ENCODE data around the gene MRPL43. TPM values are rescaled to one million over a fixed set of nuclear protein-coding genes. Genes with fewer than 3 reads are reported as not detected.

The MRPL43 gene
- total RNA-seq, 4 donors from 2014 or later = 32.5 to 104 (median 77.1) TPM

GRCh38 chr10:101033276-101033675 is 46.0 kb upstream of the MRPL43 start:
- Histone ChIP-seq H3K4me3 (peak overlapping the region in 1 of 4 donors; percentile 76), H3K4me1 (peaks cover 10 to 29% (median 20%) of the 10 kb centered on the region in 4 donors), H3K9me3 (no peaks in the 10 kb centered on the region), H3K27me3 (no peaks in the 10 kb centered on the region), H3K36me3 (peaks cover 0 to 8% (median 3%) of the 10 kb centered on the region in 4 donors), H3K27ac (peak overlapping the region; percentile 91 to 97 (median 95))
- intact Hi-C loops (cut with DNase I; ENCODE audit: low total_unique reads) (no loop called here), in situ Hi-C loops (cut with MboI; ENCODE audit: low pct_ligation_motif_present in 1 of 4, low pct_unique_long_range_greater_than_20kb in 1 of 4, low sequenced_read_pairs in 3 of 4) (no loop called here)
- WGBS, 2 donors (ENCODE audit: low coverage in 1 of 2) = 75 to 100% methylated on average over 2 to 3 of the region's 3 CpGs
- DNase-seq = no peak
- TF ChIP-seq EP300 (IDR thresholded peaks at IDR 0.05; ENCODE audit: low read depth) = no peak
- no peak for TF ChIP-seq POLR2AphosphoS5 (IDR thresholded peaks at IDR 0.05)
- no peak for TF ChIP-seq CTCF (IDR thresholded peaks at IDR 0.05)
- no peak for TF ChIP-seq POLR2A (IDR thresholded peaks at IDR 0.05)

GRCh38 chr10:101032637-101033224 is 45.4 kb upstream of the MRPL43 start:
- 14% methylated on average over 6 of the region's 6 CpGs; no CpG with 5 or more reads in 1 of the 2 donors for WGBS, 2 donors (ENCODE audit: low coverage in 1 of 2)
- intact Hi-C loops (cut with DNase I; ENCODE audit: low total_unique reads) = no loop called here
- H3K4me1 ChIP-seq = peaks cover 10 to 29% (median 20%) of the 10 kb centered on the region in 4 donors

GRCh38 chr10:101031796-101032636 is 44.7 kb upstream of the MRPL43 start:
- H3K4me3 ChIP-seq = peak overlapping the region; percentile 50 to 76 (median 60)
- no peaks in the 10 kb centered on the region for H3K27me3 ChIP-seq
- no peaks in the 10 kb centered on the region for H3K9me3 ChIP-seq
- TF ChIP-seq CTCF (IDR thresholded peaks at IDR 0.05) (no peak), POLR2A (IDR thresholded peaks at IDR 0.05) (peak; percentile 59), EP300 (IDR thresholded peaks at IDR 0.05; ENCODE audit: low read depth) (no peak), POLR2AphosphoS5 (IDR thresholded peaks at IDR 0.05) (peak in 2 of 3 donors; percentile 60 to 63)
- in situ Hi-C loops (cut with MboI; ENCODE audit: low pct_ligation_motif_present in 1 of 4, low pct_unique_long_range_greater_than_20kb in 1 of 4, low sequenced_read_pairs in 3 of 4) = no loop called here
- 0% methylated on average over 38 of the region's 47 CpGs; no CpG with 5 or more reads in 1 of the 2 donors for WGBS, 2 donors (ENCODE audit: low coverage in 1 of 2)
- peak; percentile 86 for DNase-seq
- intact Hi-C loops (cut with DNase I; ENCODE audit: low total_unique reads) = no loop called here
- peak overlapping the region; percentile 91 to 97 (median 95) for H3K27ac ChIP-seq
- H3K36me3 ChIP-seq = no peaks in the 10 kb centered on the region
- H3K4me1 ChIP-seq = peaks cover 10 to 29% (median 20%) of the 10 kb centered on the region in 4 donors

More at GRCh38 chr10:101032637-101033224, 45.4 kb upstream of the MRPL43 start:
- Histone ChIP-seq H3K4me3 (peak overlapping the region; percentile 50 to 76 (median 60)), H3K9me3 (no peaks in the 10 kb centered on the region), H3K27ac (peak overlapping the region; percentile 91 to 97 (median 95)), H3K36me3 (peaks cover 0 to 6% (median 3%) of the 10 kb centered on the region in 4 donors), H3K27me3 (no peaks in the 10 kb centered on the region)
- TF ChIP-seq CTCF (IDR thresholded peaks at IDR 0.05) = no peak
- TF ChIP-seq POLR2AphosphoS5 (IDR thresholded peaks at IDR 0.05) = peak in 2 of 3 donors; percentile 3 to 28
- in situ Hi-C loops (cut with MboI; ENCODE audit: low pct_ligation_motif_present in 1 of 4, low pct_unique_long_range_greater_than_20kb in 1 of 4, low sequenced_read_pairs in 3 of 4) = no loop called here
- DNase-seq = no peak

GRCh38 chr10:101031128-101031795 is 44.0 kb upstream of the MRPL43 start, which contains the start of the genes PDZD7 and SFXN3:
TSS of gene PDZD7 (minus strand) at chr10:101031129. CDS start at chr10:101030219, 910 bp downstream.
TSS of gene SFXN3 (plus strand) at chr10:101031234. CDS start at chr10:101034695, 3,461 bp downstream.
- Histone ChIP-seq H3K9me3 (no peaks in the 10 kb centered on the region), H3K27me3 (no peaks in the 10 kb centered on the region), H3K4me1 (peaks cover 10 to 29% (median 20%) of the 10 kb centered on the region in 4 donors), H3K4me3 (peak within 1 kb of the TSS; percentile 50 to 76 (median 60)), H3K27ac (peak within 1 kb of the TSS; percentile 91 to 97 (median 95)), H3K36me3 (no peaks in the 10 kb centered on the region)
- in situ Hi-C loops (cut with MboI; ENCODE audit: low pct_ligation_motif_present in 1 of 4, low pct_unique_long_range_greater_than_20kb in 1 of 4, low sequenced_read_pairs in 3 of 4) = no loop called here
- 0% methylated on average over 35 of the region's 38 CpGs; no CpG with 5 or more reads in 1 of the 2 donors for WGBS, 2 donors (ENCODE audit: low coverage in 1 of 2)
- peak; percentile 98 for DNase-seq
- intact Hi-C loops (cut with DNase I; ENCODE audit: low total_unique reads) = no loop called here
- TF ChIP-seq POLR2AphosphoS5 (IDR thresholded peaks at IDR 0.05) (peak; percentile 59 to 72 (median 70)), POLR2A (IDR thresholded peaks at IDR 0.05) (peak; percentile 65), CTCF (IDR thresholded peaks at IDR 0.05) (no peak)
